GM21390 (cell line): ENCODE data around the gene EIPR1.

ENCODE experiments used
- ATAC-seq: cut with Tn5 transposase; IDR thresholded peaks from one replicate; pipeline ENCODE4 v1.9.1; 2021; ENCODE audit not compliant: unreplicated experiment

The EIPR1 gene

GRCh38 chr2:3141696-3142095 lies 235.9 kb downstream of the EIPR1 start:
- no peak for ATAC-seq

GRCh38 chr2:3139906-3140305 lies 237.7 kb downstream of the EIPR1 start:
- no peak for ATAC-seq
